ENCODE results near the gene ASIC4.
A peak's percentile ranks its signal among the peaks of the same experiment; 100 is the strongest.

Gene ASIC4

DNA sequence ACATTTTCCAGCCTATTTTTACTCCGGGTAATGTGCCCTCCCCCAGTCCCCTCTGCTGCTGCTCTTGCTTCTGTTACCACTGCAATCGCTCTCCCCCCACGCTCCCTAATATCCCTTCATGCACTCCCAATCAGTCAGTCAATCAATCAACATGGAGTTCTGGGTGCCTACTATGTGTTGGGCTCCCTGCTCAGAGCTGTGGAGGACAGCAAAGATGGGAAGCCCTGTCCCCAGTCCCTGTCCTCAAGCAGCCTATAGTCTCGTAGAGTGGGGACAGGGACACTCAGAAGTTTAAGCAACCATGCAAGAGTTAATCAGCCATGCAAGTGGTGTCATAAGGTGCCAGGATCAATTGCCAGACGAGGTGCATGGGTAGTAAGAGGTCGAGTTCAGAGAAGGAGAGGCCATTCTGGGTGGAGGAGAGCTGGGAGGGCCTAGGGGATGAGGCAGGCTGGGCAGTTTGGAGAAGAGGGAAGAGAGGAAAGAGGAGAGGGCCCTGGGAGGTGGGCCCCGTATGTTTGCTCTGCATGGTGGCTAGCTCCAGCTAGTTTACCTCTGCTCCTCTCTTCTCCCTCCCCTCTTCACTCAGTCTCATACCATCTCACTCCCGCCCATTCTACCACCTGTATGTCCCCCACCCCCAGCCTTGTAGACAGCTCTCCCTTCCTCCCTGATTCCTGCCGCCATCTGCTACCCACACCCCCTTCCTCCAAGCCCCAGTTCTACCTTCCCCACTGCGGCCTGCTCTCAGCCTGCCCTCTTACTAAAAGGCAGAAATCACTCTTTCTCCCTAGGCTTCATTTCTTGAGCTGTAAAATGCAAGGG, 3.9 kb downstream of the ASIC4 start:
- no peak for DNase-seq (ENCODE audit: extremely low spot score)
- ChIA-PET POLR2A (interaction anchor here (1.5 kb wide), 1 partner anchor 20 kb away, joined by 5 read pairs; the partner anchor contains the start of gene GMPPA), CTCF (interaction anchor here (0.6 to 7.2 kb wide), 8 partner anchors 9 to 115 kb away, joined by 3 to 80 read pairs (median 3); partner anchors contain the start of gene GMPPA)
- no peak for TF ChIP-seq CTCF (IDR thresholded peaks at IDR 0.05; ENCODE audit: control extremely low read depth, extremely low read depth, low read depth, missing control alignments)

DNA sequence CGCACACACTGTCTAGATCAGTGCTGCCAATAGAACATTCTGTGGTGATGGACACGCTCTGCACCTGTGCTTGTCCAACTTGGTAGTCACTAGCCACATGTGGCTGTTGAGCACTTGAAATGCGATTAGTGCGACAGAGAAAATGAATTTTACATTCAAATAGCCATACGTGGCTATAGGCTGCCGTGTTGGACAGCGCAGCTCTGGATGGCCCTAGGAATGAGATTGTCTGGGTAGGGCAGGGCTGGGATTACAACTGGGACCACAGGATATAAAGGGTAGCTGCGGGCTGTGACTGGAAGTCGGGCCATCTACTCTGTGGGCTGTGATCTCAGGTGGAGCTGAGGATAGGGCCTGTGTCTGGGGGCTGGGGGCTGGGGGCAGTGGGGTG, 5.2 kb downstream of the ASIC4 start:
- POLR2A ChIA-PET, result no interaction called here

DNA sequence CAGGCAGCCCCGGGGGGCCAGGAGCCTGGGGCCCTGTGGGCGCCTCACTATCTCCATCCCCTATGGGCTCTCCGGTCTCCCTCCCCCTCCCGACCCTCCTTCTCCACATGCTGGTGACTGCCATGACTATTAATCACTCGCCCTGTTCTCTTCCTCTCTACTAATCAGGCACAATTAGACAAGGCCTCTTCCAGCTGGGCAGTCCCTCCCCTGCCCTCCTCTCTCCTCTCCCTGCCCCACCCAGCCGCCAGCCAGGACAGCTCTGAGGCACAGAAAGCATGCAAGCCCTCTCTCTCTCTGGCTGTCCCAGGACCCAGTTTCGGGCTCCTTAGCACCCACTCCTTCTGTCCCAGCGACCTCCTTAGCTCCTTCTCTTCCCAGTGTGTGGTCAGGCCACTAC, 5.8 kb downstream of the ASIC4 start:
- TF ChIP-seq CTCF (IDR thresholded peaks at IDR 0.05; ENCODE audit: control extremely low read depth, extremely low read depth, low read depth, missing control alignments), result no peak
- CTCF ChIA-PET, result interaction anchor here (0.7 to 7.2 kb wide), 10 partner anchors 8 to 117 kb away, joined by 3 to 80 read pairs (median 4); a partner anchor contains a TSS
- POLR2A ChIA-PET, result no interaction called here
- DNase-seq (ENCODE audit: extremely low spot score), result no peak

More for the DNA sequence above, 5.2 kb downstream of the ASIC4 start:
- DNase-seq (ENCODE audit: extremely low spot score), result no peak
- no peak for TF ChIP-seq CTCF (IDR thresholded peaks at IDR 0.05; ENCODE audit: control extremely low read depth, extremely low read depth, low read depth, missing control alignments)
- CTCF ChIA-PET, result interaction anchor here (1.2 to 7.2 kb wide), 6 partner anchors 10 to 47 kb away, joined by 3 to 80 read pairs (median 5); a partner anchor contains a TSS

- POLR2A ChIA-PET, result no interaction called here
- no peak for DNase-seq (ENCODE audit: extremely low spot score)
- CTCF ChIA-PET, result interaction anchor here (0.8 to 7.2 kb wide), 7 partner anchors 8 to 118 kb away, joined by 3 to 80 read pairs (median 5); a partner anchor contains a TSS
- TF ChIP-seq CTCF (IDR thresholded peaks at IDR 0.05; ENCODE audit: control extremely low read depth, extremely low read depth, low read depth, missing control alignments), result peak; percentile 28
Observed at GRCh38 chr2:219521066-219521880, 7.0 kb downstream of the ASIC4 start.

DNA sequence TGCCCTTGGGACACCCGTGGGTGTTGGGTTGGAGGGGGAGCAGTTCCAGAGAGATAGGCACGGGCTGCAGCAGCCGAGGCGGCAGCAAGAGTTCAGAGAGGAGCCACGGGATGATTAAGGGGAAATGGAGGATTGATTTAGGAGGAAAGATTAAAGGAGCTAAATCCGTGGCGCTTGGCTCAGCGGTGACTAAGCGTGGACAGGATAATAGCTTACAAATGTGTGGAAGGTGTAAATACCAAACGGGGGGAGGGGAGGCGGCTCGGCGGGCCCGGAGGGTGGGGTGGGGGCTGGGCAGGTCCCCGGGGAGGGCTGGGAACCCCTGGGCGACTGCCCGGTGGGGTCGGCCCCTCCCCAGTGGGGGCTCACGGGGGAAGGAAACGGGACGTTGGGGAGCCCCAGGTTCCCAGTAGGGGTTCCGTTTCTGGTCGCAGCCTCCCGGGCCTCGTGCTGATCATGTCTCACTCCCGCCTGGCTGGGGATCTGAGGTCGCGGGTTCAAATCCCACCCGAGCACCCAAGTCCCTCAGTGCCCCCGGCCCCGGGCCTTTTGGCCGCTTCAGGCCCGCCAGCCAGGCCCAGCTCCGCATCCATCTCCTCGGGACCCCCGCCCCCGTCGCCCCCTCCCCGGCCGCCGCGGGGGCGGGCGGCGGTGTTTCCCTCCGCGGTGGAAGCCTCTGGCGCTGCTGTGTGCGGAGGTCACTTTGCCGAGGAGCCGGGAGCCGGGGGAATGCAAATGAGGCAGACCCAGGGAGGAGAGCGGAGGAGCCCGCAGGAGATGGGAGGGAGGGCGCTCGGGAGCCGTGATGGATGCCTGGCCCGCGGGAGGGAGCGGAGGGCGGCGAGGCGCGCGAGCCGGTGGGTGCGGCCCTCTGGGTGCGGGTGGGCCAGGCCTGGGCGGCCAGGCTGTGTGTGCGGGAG, 8.1 kb downstream of the ASIC4 start:
- no peak for DNase-seq (ENCODE audit: extremely low spot score)
- ChIA-PET CTCF (interaction anchor here (0.6 to 9.9 kb wide), 5 partner anchors 8 to 120 kb away, joined by 3 to 325 read pairs (median 3); partner anchors contain the start of genes CHPF, GMPPA and TMEM198), POLR2A (interaction anchor here (0.6 kb wide), 1 partner anchor 69 kb away, joined by 3 read pairs; no protein-coding TSS in a partner anchor)
- TF ChIP-seq CTCF (IDR thresholded peaks at IDR 0.05; ENCODE audit: control extremely low read depth, extremely low read depth, low read depth, missing control alignments), result no peak
